Activated T-helper 17 cell treated with anti-CD3 and anti-CD28 coated beads, Interleukin-2, amount 50 U/mL, for 72 hours (primary cell): ENCODE results near the gene PAX8. TPM values are rescaled to one million over a fixed set of nuclear protein-coding genes. Genes with fewer than 3 reads are reported as not detected.

Experiments
- ATAC-seq: fragments of 150-1000 bp; cut with Tn5 transposase; replicated peaks from 2 replicates; pipeline ENCODE4 v1.10.0; 2021; ENCODE audit warnings: mild to moderate bottlenecking, moderate library complexity
- H3K27ac Mint-ChIP-seq: one replicate; pipeline ENCODE4 v1.8.0; 2022; ENCODE audit warnings: mixed read lengths
- H3K27me3 Mint-ChIP-seq: one replicate; pipeline ENCODE4 v1.8.0; 2022; ENCODE audit warnings: mixed read lengths
- H3K36me3 Mint-ChIP-seq: one replicate; pipeline ENCODE4 v1.8.0; 2022; ENCODE audit warnings: low read depth, mild to moderate bottlenecking, mixed read lengths
- H3K4me1 Mint-ChIP-seq: one replicate; pipeline ENCODE4 v1.8.0; 2022; ENCODE audit warnings: mixed read lengths
- H3K4me3 Mint-ChIP-seq: one replicate; pipeline ENCODE4 v1.8.0; 2022; ENCODE audit warnings: mild to moderate bottlenecking, mixed read lengths
- H3K9me3 Mint-ChIP-seq: one replicate; pipeline ENCODE4 v1.8.0; 2022; ENCODE audit warnings: mixed read lengths
- total RNA-seq, 2 donors: library from RNA; stranded (reverse); gene quantifications; one replicate each; pipeline ENCODE4 v1.2.3, GENCODE V29; 2022

Gene PAX8
- total RNA-seq, 2 donors from 2014 or later, result 0.86 to 1.6 TPM

DNA sequence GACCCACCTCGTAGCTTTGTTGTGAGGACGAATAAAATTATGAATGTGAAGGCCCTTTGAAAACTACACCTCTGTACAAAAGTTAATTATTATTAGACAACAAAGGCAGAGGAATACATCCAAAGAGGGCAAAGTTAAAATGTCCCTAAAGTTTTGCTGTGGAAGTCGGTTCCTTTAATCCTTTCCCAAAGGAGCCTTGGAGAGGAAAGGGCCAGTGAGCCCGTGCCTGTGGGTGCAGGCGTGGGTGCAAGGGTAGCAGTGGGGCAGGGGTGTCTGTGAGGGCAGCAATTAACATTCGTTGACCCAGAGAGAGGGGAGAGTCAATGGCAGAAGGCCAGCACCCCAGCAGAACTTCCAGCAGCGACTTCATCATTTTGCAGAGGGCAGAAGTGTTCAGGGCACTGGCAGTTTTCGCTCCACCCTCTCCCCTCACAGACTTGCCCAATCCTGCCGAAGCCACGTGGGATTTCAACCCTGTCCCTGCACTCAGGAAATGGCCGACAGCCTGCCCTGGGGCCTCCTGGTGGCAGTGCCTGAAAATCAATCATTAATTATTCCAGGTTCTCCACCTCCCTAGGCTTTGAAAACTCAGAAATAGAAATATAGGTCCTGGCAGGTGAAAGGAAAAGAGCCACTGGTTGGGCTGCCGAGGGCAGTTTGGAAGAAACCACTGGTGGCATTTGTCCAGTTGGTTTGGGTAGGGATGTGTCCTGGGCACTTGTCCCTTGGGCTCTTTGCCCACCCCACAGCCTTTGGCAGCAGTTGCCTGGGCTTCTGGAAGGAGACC lies 4.2 kb upstream of the PAX8 start:
- Mint-ChIP-seq H3K4me3 (no peak overlapping the region), H3K27ac (no peak overlapping the region), H3K4me1 (no peaks in the 10 kb centered on the region), H3K36me3 (no peaks in the 10 kb centered on the region), H3K9me3 (no peaks in the 10 kb centered on the region), H3K27me3 (peaks cover 12% of the 10 kb centered on the region)
- ATAC-seq, result no peak

DNA sequence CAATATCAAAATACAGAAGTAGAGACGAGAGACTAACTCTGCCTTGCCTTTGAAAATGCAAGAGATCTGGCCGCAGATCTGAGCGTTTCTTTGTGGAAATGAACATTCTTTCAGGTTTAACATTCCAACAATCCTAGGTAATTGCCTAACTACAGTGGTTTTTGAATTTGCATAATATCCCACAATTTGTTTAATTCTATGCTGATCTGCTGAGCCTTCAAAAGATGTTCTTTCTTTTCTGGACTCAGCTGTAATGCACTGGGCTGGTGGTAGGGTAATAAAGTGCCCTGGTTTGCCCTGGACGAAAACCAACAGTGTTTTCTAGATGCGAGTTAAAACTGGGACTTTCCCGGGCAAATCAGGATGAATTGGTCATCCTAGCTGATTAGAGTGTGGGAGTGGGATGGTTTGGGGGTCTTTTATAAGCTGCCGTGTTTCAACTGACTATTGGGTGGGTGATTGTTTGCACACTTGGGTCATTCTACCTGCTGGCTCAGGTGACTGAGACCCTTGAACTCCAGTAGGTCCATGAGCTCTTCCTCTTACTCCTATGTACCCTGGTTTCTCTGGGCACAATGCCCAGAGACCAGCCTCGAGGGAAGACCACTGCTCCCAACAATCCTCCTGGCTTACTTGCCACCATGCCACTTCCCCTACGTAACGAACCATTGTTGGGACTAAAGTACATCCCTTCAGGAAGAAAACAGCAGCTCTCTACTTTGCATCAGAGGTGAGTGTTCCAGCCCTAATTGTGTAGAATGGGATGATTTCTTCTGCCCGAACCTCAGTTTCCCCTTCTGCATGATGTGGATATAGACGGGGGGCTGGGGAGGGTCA lies 3.4 kb upstream of the PAX8 start:
- H3K36me3 Mint-ChIP-seq, result no peaks in the 10 kb centered on the region
- H3K27ac Mint-ChIP-seq, result no peak overlapping the region
- ATAC-seq, result no peak
- no peaks in the 10 kb centered on the region for H3K9me3 Mint-ChIP-seq
- H3K4me3 Mint-ChIP-seq, result no peak overlapping the region
- H3K4me1 Mint-ChIP-seq, result no peaks in the 10 kb centered on the region
- H3K27me3 Mint-ChIP-seq, result peaks cover 7% of the 10 kb centered on the region

DNA sequence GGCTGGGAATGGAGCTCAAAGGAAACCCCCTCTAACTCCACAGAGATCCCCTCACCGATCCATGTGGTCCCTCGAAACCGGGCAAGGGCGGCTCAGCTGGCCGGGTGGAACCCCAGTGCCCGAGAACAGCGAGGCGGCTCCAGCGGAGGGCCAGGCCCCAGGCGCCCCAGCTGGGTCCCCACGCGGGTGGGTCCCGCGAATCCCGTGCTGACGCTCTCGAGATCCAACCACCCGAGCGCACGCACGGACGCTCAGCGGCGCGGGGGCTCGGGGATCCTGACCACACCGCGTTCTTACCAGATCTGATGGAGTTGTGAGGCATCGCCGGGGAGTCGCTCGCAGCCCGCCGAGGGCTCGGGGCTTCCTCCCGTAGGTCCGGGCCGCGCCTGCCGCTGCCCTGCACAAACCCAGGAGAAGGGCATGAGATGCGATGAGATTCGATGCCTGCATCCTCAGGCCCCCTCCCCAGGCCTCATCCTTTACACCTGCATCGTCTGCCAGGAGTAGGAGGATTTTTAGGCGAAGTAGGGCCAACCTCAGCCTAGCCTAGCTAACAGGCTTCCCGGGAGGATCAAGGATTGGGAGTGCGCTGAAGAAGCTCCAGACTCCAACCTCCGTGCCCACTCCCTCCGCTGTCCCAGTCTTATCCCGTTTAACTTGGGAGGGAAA lies 514 bp downstream of the PAX8 start:
- peaks cover 23% of the 10 kb centered on the region for H3K27me3 Mint-ChIP-seq
- H3K9me3 Mint-ChIP-seq, result no peaks in the 10 kb centered on the region

DNA sequence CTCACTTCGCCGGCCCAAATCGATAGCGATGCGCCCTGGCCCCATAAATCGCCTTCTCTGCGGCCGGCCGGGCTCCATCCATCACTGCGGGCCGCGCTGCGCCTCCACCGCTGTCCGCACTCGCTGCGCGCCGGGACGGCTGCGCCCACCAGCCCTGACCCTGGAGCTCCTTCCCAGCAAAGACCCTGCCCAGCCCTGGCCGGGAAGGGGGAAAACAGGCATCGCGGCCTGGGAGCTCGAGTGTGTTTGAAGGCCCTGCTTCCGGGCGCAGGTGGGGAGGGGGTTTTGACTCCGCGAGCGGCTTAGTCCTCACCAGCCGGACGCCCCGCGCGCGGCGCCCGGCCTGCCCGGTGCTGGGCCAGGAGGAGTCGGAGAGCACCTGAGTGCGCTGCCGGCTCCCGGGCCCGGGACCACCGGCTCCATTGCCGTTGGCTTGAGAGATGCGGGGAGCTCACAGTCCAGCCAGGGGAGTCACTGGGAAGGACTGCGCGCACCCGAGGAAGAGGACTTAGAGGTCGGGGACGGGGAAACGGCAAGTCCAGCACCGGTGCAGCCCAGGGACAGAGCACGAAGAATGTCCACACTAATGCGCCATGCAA lies 1.1 kb downstream of the PAX8 start:
- H3K27ac Mint-ChIP-seq, result no peak overlapping the region
- H3K4me1 Mint-ChIP-seq, result no peaks in the 10 kb centered on the region
- H3K27me3 Mint-ChIP-seq, result peaks cover 23% of the 10 kb centered on the region
- no peak for ATAC-seq
- H3K9me3 Mint-ChIP-seq, result no peaks in the 10 kb centered on the region
- H3K36me3 Mint-ChIP-seq, result no peaks in the 10 kb centered on the region
- no peak overlapping the region for H3K4me3 Mint-ChIP-seq

More for the DNA sequence above, 514 bp downstream of the PAX8 start:
- H3K4me3 Mint-ChIP-seq, result no peak overlapping the region
- H3K4me1 Mint-ChIP-seq, result no peaks in the 10 kb centered on the region
- no peak overlapping the region for H3K27ac Mint-ChIP-seq
- H3K36me3 Mint-ChIP-seq, result no peaks in the 10 kb centered on the region
- no peak for ATAC-seq

DNA sequence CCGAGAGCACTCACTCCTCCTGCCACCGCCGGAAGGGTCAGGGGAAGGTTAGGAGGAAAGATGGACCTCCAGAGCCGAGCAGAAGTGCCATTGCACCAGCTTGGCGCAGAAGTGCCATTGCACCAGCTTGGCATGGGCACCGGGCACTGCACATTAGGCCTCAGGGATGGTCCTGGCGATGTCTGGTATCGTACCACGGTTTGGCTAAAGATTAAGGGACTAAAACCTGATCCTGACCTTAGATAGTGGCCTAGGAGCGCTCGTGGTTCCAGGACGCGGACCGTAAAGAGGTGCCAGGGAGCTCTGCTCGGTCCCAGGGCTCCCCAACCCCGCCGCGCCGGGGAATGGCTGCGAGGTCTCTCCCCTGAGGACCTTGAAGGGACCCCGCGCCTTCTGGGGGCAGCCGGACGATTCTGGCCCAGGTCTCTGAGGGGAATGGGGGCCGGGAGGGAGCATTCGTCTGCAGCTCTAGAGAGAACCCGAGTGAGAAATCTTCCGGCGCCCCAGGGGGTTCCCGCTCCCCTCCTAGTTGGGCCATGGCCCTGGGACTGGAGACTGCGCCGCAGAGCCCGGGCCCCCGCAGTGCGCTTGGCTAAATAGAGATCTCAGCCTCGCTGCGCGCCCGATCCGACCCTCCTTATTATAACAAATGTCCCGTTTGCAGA lies 1.8 kb downstream of the PAX8 start:
- no peak for ATAC-seq
- H3K4me3 Mint-ChIP-seq, result no peak overlapping the region

GRCh38 chr2:113276216-113276760 lies 2.4 kb downstream of the PAX8 start:
- no peak overlapping the region for H3K27ac Mint-ChIP-seq
- peaks cover 34% of the 10 kb centered on the region for H3K27me3 Mint-ChIP-seq
- H3K9me3 Mint-ChIP-seq, result no peaks in the 10 kb centered on the region
- H3K36me3 Mint-ChIP-seq, result no peaks in the 10 kb centered on the region
- no peak for ATAC-seq
- no peaks in the 10 kb centered on the region for H3K4me1 Mint-ChIP-seq
- H3K4me3 Mint-ChIP-seq, result no peak overlapping the region

More for the DNA sequence above, 1.8 kb downstream of the PAX8 start:
- Mint-ChIP-seq H3K27ac (no peak overlapping the region), H3K9me3 (no peaks in the 10 kb centered on the region), H3K27me3 (peaks cover 30% of the 10 kb centered on the region), H3K36me3 (no peaks in the 10 kb centered on the region), H3K4me1 (no peaks in the 10 kb centered on the region)

DNA sequence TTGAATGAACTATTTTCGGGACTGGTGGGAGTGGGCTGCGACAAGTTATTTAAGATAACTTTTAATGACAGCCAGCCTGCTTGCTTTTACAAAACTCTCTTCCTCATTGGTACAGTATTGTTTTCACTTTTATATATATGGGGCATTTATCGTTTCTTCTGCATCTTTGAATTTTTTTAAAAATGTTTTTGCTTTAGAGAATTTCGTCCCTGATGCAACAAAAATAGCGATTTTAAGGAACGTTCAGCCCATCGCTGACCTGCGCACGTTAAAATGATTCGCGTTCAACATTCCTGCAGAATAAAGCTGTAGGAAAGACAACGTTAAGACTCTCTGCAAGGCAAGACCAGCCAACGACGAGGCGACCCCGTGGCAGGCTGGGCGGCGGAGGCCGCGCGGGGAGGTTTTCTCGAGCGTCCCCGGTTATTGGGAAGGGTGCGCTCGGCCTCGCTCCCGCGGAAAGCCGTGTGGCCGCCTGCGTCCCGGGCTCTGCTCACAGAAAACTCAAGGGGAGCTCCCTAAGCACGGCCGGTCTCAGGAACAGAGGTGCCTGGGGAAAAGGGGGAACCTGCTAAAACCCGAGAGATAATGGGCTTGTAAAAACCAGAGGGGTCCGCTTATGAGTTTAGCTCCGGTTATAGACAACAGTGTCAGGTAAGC lies 3.0 kb downstream of the PAX8 start:
- Mint-ChIP-seq H3K36me3 (no peaks in the 10 kb centered on the region), H3K27me3 (peaks cover 34% of the 10 kb centered on the region), H3K4me1 (no peaks in the 10 kb centered on the region), H3K27ac (no peak overlapping the region), H3K9me3 (no peaks in the 10 kb centered on the region), H3K4me3 (no peak overlapping the region)
- no peak for ATAC-seq

DNA sequence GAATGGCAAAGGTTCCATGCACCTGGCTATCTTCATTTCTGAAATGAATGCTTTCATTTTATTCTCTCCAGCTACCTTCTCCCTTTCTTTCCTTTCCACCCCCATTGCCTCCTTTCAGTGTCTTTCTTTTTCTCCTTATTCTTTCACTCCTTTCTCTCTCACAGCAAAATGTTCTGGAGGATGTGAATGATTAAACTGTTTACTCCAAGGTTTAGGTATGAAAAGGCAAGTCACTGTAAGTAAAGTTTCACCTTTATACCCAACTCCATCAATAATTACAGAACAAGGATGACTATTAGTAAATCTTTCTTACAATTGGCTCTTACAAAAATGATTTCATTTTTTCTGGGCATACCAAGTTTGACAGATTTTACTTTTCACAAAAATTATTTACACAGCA lies 4.3 kb downstream of the PAX8 start:
- no peaks in the 10 kb centered on the region for H3K36me3 Mint-ChIP-seq
- H3K9me3 Mint-ChIP-seq, result no peaks in the 10 kb centered on the region
- no peak for ATAC-seq
- no peak overlapping the region for H3K27ac Mint-ChIP-seq
- H3K27me3 Mint-ChIP-seq, result peaks cover 35% of the 10 kb centered on the region
- H3K4me1 Mint-ChIP-seq, result no peaks in the 10 kb centered on the region
- no peak overlapping the region for H3K4me3 Mint-ChIP-seq

GRCh38 chr2:113273981-113274380 lies 4.7 kb downstream of the PAX8 start:
- Mint-ChIP-seq H3K4me3 (no peak overlapping the region), H3K36me3 (no peaks in the 10 kb centered on the region), H3K27me3 (peaks cover 32% of the 10 kb centered on the region), H3K4me1 (no peaks in the 10 kb centered on the region), H3K27ac (no peak overlapping the region), H3K9me3 (no peaks in the 10 kb centered on the region)
- no peak for ATAC-seq

DNA sequence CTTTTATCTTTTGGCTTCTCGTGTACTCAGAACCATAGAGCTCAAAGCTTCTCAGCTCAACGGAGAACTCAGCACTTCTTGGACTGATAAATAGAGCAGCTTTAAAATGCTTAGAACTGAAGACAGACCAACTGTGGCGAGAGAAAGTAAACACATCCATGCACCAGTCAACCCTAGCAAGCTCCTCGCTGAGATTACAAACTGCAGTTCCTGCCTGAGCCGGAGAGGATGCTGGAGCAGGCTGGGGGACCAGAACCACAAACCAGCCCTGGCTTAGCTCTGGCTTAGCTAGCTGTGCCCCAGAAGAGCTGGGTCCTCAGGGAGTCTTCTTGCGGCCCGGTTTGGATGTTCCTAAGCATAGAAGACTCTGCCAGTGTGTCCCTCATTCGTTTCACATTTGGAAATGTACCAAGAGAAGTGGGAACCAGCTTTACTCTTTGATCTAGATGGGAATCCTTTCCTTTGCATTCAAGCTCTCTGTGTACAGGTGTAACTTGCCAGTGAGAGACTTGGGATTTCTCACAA lies 5.6 kb downstream of the PAX8 start:
- ATAC-seq, result peak; percentile 67
- Mint-ChIP-seq H3K4me1 (no peaks in the 10 kb centered on the region), H3K27me3 (peaks cover 32% of the 10 kb centered on the region), H3K9me3 (no peaks in the 10 kb centered on the region), H3K36me3 (no peaks in the 10 kb centered on the region), H3K27ac (no peak overlapping the region), H3K4me3 (no peak overlapping the region)

- ATAC-seq, result no peak
- no peak overlapping the region for H3K4me3 Mint-ChIP-seq
- H3K27ac Mint-ChIP-seq, result no peak overlapping the region
- H3K36me3 Mint-ChIP-seq, result no peaks in the 10 kb centered on the region
- no peaks in the 10 kb centered on the region for H3K4me1 Mint-ChIP-seq
- H3K27me3 Mint-ChIP-seq, result peaks cover 32% of the 10 kb centered on the region
- no peaks in the 10 kb centered on the region for H3K9me3 Mint-ChIP-seq
Observed at GRCh38 chr2:113272477-113272876, 6.2 kb downstream of the PAX8 start.

DNA sequence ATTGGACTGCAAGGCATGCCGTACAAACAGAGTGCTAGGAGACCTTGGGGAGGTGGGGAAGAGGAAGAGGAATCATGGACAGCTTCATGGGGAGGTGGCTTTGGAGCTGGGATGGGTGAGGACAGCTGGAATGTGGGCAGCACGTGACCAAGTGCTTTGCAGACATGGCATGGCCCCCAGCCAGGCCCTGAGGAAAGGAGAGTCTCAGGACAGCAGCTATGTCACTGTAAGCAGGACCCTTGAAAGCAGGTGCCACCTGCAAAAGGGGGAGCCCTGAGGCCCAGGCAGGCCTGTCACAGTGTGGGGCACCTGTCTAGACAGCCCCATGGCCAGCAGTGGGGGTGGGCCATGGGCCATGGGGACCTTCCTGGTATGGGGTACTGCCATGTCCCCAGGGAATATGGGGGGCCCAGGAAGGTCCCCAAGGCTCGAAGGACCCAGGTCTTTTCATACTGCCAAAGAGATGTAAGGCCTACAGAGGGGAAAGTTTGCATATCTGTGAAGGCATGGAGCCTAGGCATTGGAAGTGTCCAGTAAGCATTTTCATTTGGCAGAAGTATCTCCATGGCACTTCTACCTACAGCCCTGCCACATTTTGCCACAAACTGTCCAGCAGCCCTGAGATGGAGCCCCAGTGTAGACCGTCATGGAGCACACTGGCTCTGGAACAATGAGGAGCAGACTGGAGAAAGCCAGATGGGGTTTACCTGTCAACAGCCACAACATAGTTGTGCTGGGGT lies 9.9 kb downstream of the PAX8 start:
- ATAC-seq, result no peak
- peaks cover 29% of the 10 kb centered on the region for H3K27me3 Mint-ChIP-seq

DNA sequence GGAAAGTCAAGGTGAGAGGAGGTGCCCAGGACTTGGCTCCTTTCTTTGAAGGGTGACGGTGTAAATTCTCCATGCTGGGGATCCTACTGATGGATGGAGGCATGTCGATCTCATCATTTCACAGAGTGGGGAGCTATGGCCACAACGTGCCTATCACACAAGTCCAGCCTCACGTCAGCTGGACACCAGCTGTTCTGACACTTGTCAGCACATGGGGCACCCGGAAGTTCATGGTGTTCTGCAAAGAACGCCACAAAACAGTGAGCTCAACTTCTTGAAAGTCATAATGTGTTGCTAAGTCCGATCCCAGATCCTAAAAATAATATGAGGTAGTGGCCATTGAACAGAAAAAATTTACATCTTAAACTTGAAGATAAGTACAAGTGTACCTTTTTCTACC lies 12.3 kb downstream of the PAX8 start:
- ATAC-seq, result no peak
- H3K36me3 Mint-ChIP-seq, result no peaks in the 10 kb centered on the region
- peaks cover 20% of the 10 kb centered on the region for H3K27me3 Mint-ChIP-seq
- H3K4me3 Mint-ChIP-seq, result no peak overlapping the region
- H3K27ac Mint-ChIP-seq, result no peak overlapping the region
- no peaks in the 10 kb centered on the region for H3K4me1 Mint-ChIP-seq
- H3K9me3 Mint-ChIP-seq, result no peaks in the 10 kb centered on the region

More for the DNA sequence above, 9.9 kb downstream of the PAX8 start:
- H3K4me3 Mint-ChIP-seq, result no peak overlapping the region
- no peaks in the 10 kb centered on the region for H3K36me3 Mint-ChIP-seq
- H3K4me1 Mint-ChIP-seq, result no peaks in the 10 kb centered on the region
- no peaks in the 10 kb centered on the region for H3K9me3 Mint-ChIP-seq
- no peak overlapping the region for H3K27ac Mint-ChIP-seq
